ENCODE results near the gene CEACAM6. TPM values are rescaled to one million over a fixed set of nuclear protein-coding genes. Genes with fewer than 3 reads are reported as not detected.
A peak's percentile ranks its signal among the peaks of the same experiment; 100 is the strongest.
"Not testable (repeated sequence)": the region's sequence is repeated elsewhere in the genome, so short reads cannot be mapped to it uniquely, and the experiment has no call there.

CEACAM6 gene
- total and polyA plus RNA-seq, 7 donors = 0.03 to 0.27 (median 0.10) TPM; not detected in 3

GRCh38 chr19:41784312-41784711 lies 29.0 kb downstream of the CEACAM6 start:
- Histone ChIP-seq H3K27me3 (ENCODE audit: insufficient read depth in 3 of 3, low read length in 2 of 3) (peaks cover 0 to 48% (median 3%) of the 10 kb centered on the region in 3 donors), H3K9me3 (no peaks in the 10 kb centered on the region), H3K36me3 (ENCODE audit: insufficient read depth in 1 of 2, low read depth in 1 of 2) (no peaks in the 10 kb centered on the region), H3K4me1 (no peaks in the 10 kb centered on the region), H3K4me3 (no peak overlapping the region), H3K27ac (no peak overlapping the region)
- intact Hi-C loops (cut with DNase I) = no loop called here
- TF ChIP-seq CTCF (IDR thresholded peaks at IDR 0.05) = no peak
- WGBS, 3 donors = 52 to 67% (median 56%) methylated on average over 3 of the region's 3 CpGs
- ATAC-seq = no peak
- no peak for DNase-seq

- peaks cover 0 to 48% (median 3%) of the 10 kb centered on the region in 3 donors for H3K27me3 ChIP-seq (ENCODE audit: insufficient read depth in 3 of 3, low read length in 2 of 3)
- ATAC-seq = no peak
- 52 to 54% (median 52%) methylated on average over 4 of the region's 4 CpGs for WGBS, 3 donors
- H3K4me1 ChIP-seq = no peaks in the 10 kb centered on the region
- no peak overlapping the region for H3K27ac ChIP-seq
- H3K4me3 ChIP-seq = no peak overlapping the region
- no peak for DNase-seq
- no peak for TF ChIP-seq CTCF (IDR thresholded peaks at IDR 0.05)
- intact Hi-C loops (cut with DNase I) = no loop called here
- no peaks in the 10 kb centered on the region for H3K36me3 ChIP-seq (ENCODE audit: insufficient read depth in 1 of 2, low read depth in 1 of 2)
- no peaks in the 10 kb centered on the region for H3K9me3 ChIP-seq
Measured at GRCh38 chr19:41784743-41785142, 29.4 kb downstream of the CEACAM6 start.

GRCh38 chr19:41785653-41786052 lies 30.3 kb downstream of the CEACAM6 start:
- H3K36me3 ChIP-seq (ENCODE audit: insufficient read depth in 1 of 2, low read depth in 1 of 2) = no peaks in the 10 kb centered on the region
- DNase-seq (no peak), ATAC-seq (peak in 1 of 4 donors; percentile 57)
- H3K27ac ChIP-seq = no peak overlapping the region
- H3K4me1 ChIP-seq = no peaks in the 10 kb centered on the region
- no peaks in the 10 kb centered on the region for H3K9me3 ChIP-seq
- peak; percentile 41 for TF ChIP-seq CTCF (IDR thresholded peaks at IDR 0.05)
- peaks cover 0 to 48% (median 1%) of the 10 kb centered on the region in 3 donors for H3K27me3 ChIP-seq (ENCODE audit: insufficient read depth in 3 of 3, low read length in 2 of 3)
- WGBS, 3 donors = 1 to 2% (median 1%) methylated on average over 10 of the region's 10 CpGs
- intact Hi-C loops (cut with DNase I) = no loop called here
- no peak overlapping the region for H3K4me3 ChIP-seq

GRCh38 chr19:41787055-41787454 lies 31.7 kb downstream of the CEACAM6 start:
- Histone ChIP-seq H3K4me1 (no peaks in the 10 kb centered on the region), H3K27ac (no peak overlapping the region), H3K9me3 (no peaks in the 10 kb centered on the region), H3K36me3 (ENCODE audit: insufficient read depth in 1 of 2, low read depth in 1 of 2) (no peaks in the 10 kb centered on the region), H3K27me3 (ENCODE audit: insufficient read depth in 3 of 3, low read length in 2 of 3) (peaks cover 0 to 48% (median 0%) of the 10 kb centered on the region in 3 donors), H3K4me3 (no peak overlapping the region)
- 57 to 63% (median 59%) methylated on average over 7 of the region's 7 CpGs for WGBS, 3 donors
- intact Hi-C loops (cut with DNase I) = no loop called here
- no peak for ATAC-seq
- no peak for DNase-seq
- no peak for TF ChIP-seq CTCF (IDR thresholded peaks at IDR 0.05)

- DNase-seq; H3K36me3 ChIP-seq (ENCODE audit: insufficient read depth in 1 of 2, low read depth in 1 of 2); H3K4me3 ChIP-seq; H3K4me1 ChIP-seq; intact Hi-C loops (cut with DNase I); H3K27ac ChIP-seq; H3K9me3 ChIP-seq; ATAC-seq: not testable (repeated sequence)
- WGBS, 3 donors = no CpG with 5 or more reads among the region's 1 CpG
- H3K27me3 ChIP-seq (ENCODE audit: insufficient read depth in 3 of 3, low read length in 2 of 3) = peaks cover 0 to 34% (median 0%) of the 10 kb centered on the region in 3 donors
Measured at GRCh38 chr19:41788518-41788917, 33.2 kb downstream of the CEACAM6 start.

GRCh38 chr19:41789053-41789452 lies 33.7 kb downstream of the CEACAM6 start:
- H3K36me3 ChIP-seq (ENCODE audit: insufficient read depth in 1 of 2, low read depth in 1 of 2); intact Hi-C loops (cut with DNase I); H3K27ac ChIP-seq; H3K4me1 ChIP-seq; ATAC-seq; DNase-seq; H3K9me3 ChIP-seq; H3K4me3 ChIP-seq: not testable (repeated sequence)
- 69 to 85% (median 72%) methylated on average over 3 of the region's 5 CpGs for WGBS, 3 donors
- H3K27me3 ChIP-seq (ENCODE audit: insufficient read depth in 3 of 3, low read length in 2 of 3) = peaks cover 0 to 31% (median 0%) of the 10 kb centered on the region in 3 donors
